Measurements from ENCODE around the gene LYZL1. TPM values are rescaled to one million over a fixed set of nuclear protein-coding genes. Genes with fewer than 3 reads are reported as not detected.

Gene LYZL1
- total and polyA plus RNA-seq, 7 donors, result not detected

GRCh38 chr10:29326886-29327745, 38.2 kb downstream of the LYZL1 start:
- no peaks in the 10 kb centered on the region for H3K27me3 ChIP-seq (ENCODE audit: insufficient read depth in 3 of 3, low read length in 2 of 3)
- TF ChIP-seq, protein P1, sequence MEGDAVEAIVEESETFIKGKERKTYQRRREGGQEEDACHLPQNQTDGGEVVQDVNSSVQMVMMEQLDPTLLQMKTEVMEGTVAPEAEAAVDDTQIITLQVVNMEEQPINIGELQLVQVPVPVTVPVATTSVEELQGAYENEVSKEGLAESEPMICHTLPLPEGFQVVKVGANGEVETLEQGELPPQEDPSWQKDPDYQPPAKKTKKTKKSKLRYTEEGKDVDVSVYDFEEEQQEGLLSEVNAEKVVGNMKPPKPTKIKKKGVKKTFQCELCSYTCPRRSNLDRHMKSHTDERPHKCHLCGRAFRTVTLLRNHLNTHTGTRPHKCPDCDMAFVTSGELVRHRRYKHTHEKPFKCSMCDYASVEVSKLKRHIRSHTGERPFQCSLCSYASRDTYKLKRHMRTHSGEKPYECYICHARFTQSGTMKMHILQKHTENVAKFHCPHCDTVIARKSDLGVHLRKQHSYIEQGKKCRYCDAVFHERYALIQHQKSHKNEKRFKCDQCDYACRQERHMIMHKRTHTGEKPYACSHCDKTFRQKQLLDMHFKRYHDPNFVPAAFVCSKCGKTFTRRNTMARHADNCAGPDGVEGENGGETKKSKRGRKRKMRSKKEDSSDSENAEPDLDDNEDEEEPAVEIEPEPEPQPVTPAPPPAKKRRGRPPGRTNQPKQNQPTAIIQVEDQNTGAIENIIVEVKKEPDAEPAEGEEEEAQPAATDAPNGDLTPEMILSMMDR (IDR thresholded peaks at IDR 0.05), result no peak
- H3K27ac ChIP-seq, result no peak overlapping the region
- H3K4me3 ChIP-seq, result no peak overlapping the region
- DNase-seq, result no peak
- 84 to 96% (median 85%) methylated on average over 10 of the region's 10 CpGs for WGBS, 3 donors
- H3K4me1 ChIP-seq, result peaks cover 14% of the 10 kb centered on the region
- no peaks in the 10 kb centered on the region for H3K9me3 ChIP-seq
- intact Hi-C loops (cut with DNase I), result no loop called here
- H3K36me3 ChIP-seq (ENCODE audit: insufficient read depth in 1 of 2, low read depth in 1 of 2), result no peaks in the 10 kb centered on the region
- no peak for ATAC-seq

DNA sequence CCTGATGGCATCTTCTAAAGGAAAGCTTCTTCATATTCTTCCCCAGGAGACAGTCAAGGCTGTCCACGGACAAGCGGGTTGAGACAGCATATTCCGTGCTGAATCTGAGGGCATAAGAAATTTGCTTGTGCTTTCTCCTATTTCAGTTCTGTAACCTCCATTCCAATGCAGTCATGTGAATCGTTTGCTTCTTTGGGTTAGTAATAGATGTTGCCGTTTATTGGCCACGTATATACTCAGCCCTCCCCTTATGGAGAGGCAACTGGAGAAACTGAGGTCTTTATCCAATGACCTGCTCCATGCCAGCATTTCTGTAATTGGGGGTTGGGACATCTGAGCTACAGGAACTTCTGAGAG, 38.9 kb downstream of the LYZL1 start:
- Histone ChIP-seq H3K4me3 (no peak overlapping the region), H3K27me3 (ENCODE audit: insufficient read depth in 3 of 3, low read length in 2 of 3) (no peaks in the 10 kb centered on the region), H3K36me3 (ENCODE audit: insufficient read depth in 1 of 2, low read depth in 1 of 2) (no peaks in the 10 kb centered on the region), H3K4me1 (peaks cover 14% of the 10 kb centered on the region), H3K9me3 (no peaks in the 10 kb centered on the region), H3K27ac (no peak overlapping the region)
- intact Hi-C loops (cut with DNase I), result no loop called here
- DNase-seq (no peak), ATAC-seq (no peak)
- WGBS, 3 donors, result 84 to 92% (median 85%) methylated on average over 6 of the region's 6 CpGs
- TF ChIP-seq, protein P1 (IDR thresholded peaks at IDR 0.05), result no peak

- TF ChIP-seq, protein P1 (IDR thresholded peaks at IDR 0.05), result no peak
Measured at GRCh38 chr10:29328983-29329382, 40.1 kb downstream of the LYZL1 start.

DNA sequence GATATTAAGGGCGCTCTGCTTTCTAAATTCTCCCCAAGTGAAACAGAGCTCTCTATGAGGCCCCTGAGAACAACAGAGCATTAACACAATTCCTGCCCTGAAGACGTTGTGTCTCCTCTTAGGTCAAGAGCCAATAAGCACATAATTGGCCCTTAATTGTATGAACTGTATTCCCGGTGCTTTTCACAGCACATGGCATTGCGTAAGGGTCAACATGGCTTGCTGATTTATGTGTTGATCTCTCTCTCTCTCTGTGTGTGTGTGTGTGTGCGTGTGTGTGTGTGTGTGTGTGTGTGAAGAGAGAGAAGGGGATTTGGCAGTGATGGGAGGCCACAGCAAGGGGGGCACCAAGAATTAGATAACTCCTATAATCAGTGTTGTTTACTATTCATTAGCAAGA, 40.5 kb downstream of the LYZL1 start:
- Histone ChIP-seq H3K27me3 (ENCODE audit: insufficient read depth in 3 of 3, low read length in 2 of 3) (no peaks in the 10 kb centered on the region), H3K4me3 (no peak overlapping the region), H3K9me3 (no peaks in the 10 kb centered on the region), H3K36me3 (ENCODE audit: insufficient read depth in 1 of 2, low read depth in 1 of 2) (no peaks in the 10 kb centered on the region), H3K27ac (no peak overlapping the region), H3K4me1 (peaks cover 7% of the 10 kb centered on the region)
- DNase-seq, result no peak
- peak in 3 of 4 donors; percentile 48 to 65 (median 60) for ATAC-seq
- intact Hi-C loops (cut with DNase I), result no loop called here
- TF ChIP-seq, protein P1 (IDR thresholded peaks at IDR 0.05), result no peak
- 34 to 46% (median 36%) methylated on average over 5 of the region's 5 CpGs for WGBS, 3 donors

More at GRCh38 chr10:29328983-29329382, 40.1 kb downstream of the LYZL1 start:
- peak; percentile 56 to 66 for DNase-seq
- peaks cover 7% of the 10 kb centered on the region for H3K4me1 ChIP-seq
- ATAC-seq, result peak; percentile 76 to 89 (median 86)
- H3K27ac ChIP-seq, result no peak overlapping the region
- no peak overlapping the region for H3K4me3 ChIP-seq
- intact Hi-C loops (cut with DNase I), result no loop called here
- 13 to 21% (median 20%) methylated on average over 3 of the region's 3 CpGs for WGBS, 3 donors
- H3K9me3 ChIP-seq, result no peaks in the 10 kb centered on the region
- H3K36me3 ChIP-seq (ENCODE audit: insufficient read depth in 1 of 2, low read depth in 1 of 2), result no peaks in the 10 kb centered on the region
- H3K27me3 ChIP-seq (ENCODE audit: insufficient read depth in 3 of 3, low read length in 2 of 3), result no peaks in the 10 kb centered on the region
